MM.1S (cell line): ENCODE results near the gene IL1RAPL2.

ENCODE experiments used
- CTCF ChIP-seq: fragments of 300-600 bp; sonication (generic); IDR thresholded peaks from 2 replicates; pipeline ENCODE4 v1.5.1; 2016; ENCODE audit warnings: antibody characterized with exemption, low read length, mixed read lengths
- EZH2 ChIP-seq: fragments of 300-600 bp; sonication (generic); optimal IDR thresholded peaks from 2 replicates; pipeline ENCODE3; 2017; ENCODE audit warnings: low read depth, mild to moderate bottlenecking, antibody characterized with exemption, low read length, mixed read lengths
- EZH2phosphoT487 ChIP-seq: fragments of 300-600 bp; sonication (generic); IDR thresholded peaks from 2 replicates; pipeline ENCODE4 v1.6.1; 2018; ENCODE audit warnings: antibody characterized with exemption, low read length

GRCh38 chrX:105648732-105649131 lies 1082.7 kb downstream of the IL1RAPL2 start:
- no peak for TF ChIP-seq EZH2phosphoT487
- TF ChIP-seq CTCF, result no peak
- TF ChIP-seq EZH2, result no peak
